Activated T-cell treated with anti-CD3 and anti-CD28 coated beads for 4 hours (primary cell): ENCODE results near the gene PANX3.
"Not testable (repeated sequence)": the region's sequence is repeated elsewhere in the genome, so short reads cannot be mapped to it uniquely, and the experiment has no call there.

Source experiments
- DNase-seq: peaks from one replicate; pipeline ENCODE4 v3.0.0-alpha.2; 2020

Gene PANX3, protein sequence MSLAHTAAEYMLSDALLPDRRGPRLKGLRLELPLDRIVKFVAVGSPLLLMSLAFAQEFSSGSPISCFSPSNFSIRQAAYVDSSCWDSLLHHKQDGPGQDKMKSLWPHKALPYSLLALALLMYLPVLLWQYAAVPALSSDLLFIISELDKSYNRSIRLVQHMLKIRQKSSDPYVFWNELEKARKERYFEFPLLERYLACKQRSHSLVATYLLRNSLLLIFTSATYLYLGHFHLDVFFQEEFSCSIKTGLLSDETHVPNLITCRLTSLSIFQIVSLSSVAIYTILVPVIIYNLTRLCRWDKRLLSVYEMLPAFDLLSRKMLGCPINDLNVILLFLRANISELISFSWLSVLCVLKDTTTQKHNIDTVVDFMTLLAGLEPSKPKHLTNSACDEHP

DNA sequence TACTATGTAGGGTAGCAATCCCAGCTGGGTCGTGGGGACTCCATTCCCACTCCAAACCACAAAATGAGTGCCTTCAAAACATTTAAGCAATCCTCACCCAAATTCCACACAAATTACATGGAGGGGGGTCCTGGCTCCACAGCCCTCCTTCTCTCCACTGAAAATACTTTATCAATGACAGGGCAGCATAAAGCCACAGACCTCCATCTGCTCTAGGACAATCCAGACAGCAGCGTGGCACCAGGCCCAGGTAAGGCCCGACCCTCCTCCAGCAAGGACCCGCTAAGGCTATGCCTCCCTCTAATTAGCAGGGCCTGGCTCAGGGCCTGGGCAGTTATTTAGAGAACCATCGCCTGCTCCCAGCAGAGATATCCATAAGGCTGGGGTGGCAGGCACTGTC lies at the start of gene PANX3:
Gene PANX3 (plus strand): TSS at position 365 of the 400 bp plus-strand sequence. CDS start 129 bp downstream, outside the sequence.
- no peak for DNase-seq

DNA sequence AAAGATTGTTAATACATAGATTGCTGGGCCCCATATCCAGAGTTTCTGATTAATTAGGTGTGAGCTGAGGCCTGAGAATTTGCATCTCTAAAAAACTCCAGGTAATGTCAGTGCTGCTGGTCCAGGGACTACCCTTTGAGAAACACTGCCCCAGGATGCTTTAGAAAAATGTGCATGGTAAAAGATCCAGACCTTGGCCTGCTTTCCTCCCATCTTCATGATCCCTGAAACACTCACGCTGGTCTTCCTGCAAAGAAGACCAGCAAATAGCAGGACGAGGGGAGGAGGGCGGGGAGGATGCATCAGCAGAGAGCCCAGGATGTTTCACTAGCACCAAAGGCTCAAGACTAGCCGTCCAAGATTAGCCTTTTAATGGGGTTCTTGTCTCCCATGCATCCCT lies 41.5 kb upstream of the PANX3 start, which contains the start of gene OR8A1:
Gene OR8A1 (plus strand): TSS at position 301 of the 400 bp plus-strand sequence. CDS start 123 bp downstream, outside the sequence.
- no peak for DNase-seq

DNA sequence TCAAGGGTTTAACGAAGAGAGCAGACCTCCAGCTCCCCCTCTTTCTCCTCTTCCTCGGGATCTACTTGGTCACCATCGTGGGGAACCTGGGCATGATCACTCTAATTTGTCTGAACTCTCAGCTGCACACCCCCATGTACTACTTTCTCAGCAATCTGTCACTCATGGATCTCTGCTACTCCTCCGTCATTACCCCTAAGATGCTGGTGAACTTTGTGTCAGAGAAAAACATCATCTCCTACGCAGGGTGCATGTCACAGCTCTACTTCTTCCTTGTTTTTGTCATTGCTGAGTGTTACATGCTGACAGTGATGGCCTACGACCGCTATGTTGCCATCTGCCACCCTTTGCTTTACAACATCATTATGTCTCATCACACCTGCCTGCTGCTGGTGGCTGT lies 41.1 kb upstream of the PANX3 start:
- DNase-seq = no peak

DNA sequence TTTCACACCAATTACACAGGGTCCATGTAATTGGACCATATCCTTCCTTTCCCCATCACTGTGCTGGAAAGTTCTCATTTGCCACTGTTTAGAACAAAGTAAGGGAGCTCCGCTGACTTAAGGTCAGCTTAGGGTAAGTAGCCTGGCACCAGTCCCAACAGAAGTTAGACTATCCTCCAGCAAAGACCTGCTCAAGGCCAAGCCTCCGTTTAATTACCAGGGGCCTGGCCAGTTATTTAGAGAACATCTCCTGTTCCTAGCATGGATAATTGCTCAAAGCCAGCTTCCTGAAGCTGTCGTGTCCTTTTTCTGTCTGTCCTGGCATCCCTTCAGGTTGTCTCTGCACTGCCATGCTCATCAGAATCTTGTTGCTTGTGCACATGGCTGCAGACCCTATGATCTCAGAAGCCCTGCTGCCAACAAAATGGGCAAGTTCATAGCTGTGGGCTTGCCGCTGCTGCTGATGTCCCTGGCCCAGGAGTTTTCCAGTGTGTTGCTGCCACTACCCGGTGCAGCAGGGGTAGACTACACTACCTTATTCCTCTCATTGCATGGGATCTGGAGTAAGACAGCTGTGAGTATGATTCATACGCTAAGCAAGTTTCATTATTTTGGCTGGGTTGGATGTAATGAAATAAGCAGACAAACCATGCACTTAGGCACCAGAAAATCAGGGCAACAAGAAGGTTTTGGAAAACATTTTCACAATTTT lies 33.4 kb upstream of the PANX3 start:
- DNase-seq = no peak

DNA sequence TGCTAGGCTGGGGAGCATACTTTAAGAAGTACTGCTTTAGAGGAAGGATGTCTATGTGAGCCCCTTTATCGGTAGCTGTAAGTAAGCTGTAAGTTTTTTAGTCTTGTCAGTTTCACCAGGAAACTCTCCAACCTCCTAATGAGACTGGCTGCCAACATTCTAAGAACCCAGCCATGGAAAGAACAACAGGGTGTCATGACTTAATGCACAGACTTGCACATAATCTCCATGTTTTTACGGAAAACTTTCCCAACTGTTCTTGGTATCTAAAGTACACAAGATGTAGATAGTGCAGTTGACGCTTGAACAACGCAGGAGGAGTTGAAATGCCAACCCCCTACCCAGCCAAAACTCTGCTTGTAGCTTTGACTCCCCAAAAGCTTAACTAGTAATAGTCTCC lies 32.5 kb upstream of the PANX3 start:
- no peak for DNase-seq

DNA sequence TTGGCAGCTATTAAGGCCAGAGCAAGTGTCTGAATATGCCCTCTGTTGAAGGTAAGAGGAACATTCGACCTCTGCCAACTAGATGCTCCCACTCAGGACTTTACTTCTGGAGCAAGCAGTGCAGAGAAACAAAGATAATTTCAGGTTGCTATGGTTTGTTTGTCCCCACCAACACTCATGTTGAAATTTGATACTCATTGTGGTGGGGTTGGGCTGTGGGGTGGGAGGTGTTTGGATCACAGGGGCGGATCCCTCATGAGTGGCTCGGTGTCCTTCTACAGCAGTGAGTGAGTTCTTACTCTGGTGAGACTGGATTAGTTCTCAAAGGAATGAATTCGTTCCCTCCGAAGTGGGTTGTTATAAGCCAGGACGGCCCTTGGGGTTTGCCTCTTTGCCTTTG lies 29.4 kb upstream of the PANX3 start:
- DNase-seq = no peak

DNA sequence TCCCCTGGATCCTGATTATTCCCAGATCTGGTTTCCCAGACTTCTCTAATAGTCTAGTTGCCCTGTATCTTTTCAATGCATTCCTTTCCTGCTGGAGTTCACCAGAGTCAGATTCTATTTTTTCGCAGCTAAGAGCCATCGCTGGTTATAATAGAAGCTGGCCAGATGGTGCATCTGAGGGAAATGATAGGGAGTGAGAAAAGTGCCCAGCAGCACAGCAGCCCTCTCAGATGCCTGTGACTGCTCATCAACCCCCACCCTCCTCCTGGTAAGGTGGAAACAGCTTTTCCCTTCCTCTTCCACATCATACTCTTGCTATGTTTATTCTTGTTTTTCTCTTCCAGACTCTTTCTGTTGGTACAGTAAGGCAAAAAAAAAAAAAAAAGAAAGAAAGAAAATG lies 28.7 kb upstream of the PANX3 start:
- DNase-seq = no peak

DNA sequence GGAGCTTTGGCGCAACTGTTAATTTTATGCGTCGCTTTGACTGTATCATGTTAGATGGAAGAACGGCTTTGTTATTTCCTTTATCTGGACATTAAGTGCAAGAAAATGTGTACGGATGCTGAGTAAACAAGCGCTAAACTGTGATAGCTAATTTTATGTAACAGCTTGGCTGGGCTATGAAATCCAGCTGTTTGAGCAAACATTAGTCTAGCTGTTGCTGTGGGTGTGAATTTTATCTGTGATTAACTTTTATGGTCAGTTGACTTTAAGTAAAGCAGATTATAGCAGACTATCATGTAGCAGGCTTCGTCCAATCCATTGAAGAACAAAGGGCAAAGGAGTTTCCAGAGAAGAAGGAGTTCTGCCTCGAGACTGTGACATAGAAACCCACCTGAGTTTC lies 27.4 kb upstream of the PANX3 start:
- no peak for DNase-seq

DNA sequence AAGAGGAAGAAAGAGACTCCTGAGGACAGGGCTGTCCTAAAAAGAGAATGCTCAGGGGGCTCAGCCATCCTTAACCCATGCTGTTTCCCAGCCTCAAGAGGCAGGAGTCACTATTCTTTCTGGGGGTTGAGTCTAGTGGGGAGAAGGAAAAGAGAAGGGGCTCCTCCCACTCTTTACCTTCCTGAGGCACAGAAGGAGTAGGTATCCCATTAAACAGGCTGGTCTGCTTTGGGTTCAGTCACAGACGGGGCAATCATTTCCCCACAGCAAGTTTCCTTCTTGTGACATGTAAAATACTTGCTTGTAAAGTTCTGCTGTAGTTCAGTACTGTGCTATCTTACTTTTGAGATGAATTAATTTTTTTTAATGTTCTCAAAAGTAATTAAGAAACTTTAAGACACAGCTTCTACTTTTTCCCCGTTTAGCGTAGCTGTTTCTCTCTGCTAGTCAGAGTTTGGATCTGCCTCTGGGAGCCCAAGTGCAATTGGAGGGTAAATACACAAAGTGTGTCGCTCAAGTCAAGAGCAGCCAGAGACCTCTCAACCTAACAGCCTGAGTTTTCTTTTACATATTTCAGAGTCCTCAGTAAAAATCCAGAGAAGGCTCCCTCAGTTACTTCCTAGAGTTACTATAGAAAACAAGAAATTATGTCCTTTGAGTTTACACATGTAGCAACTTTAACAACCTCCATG lies 26.4 kb upstream of the PANX3 start:
- DNase-seq = no peak

DNA sequence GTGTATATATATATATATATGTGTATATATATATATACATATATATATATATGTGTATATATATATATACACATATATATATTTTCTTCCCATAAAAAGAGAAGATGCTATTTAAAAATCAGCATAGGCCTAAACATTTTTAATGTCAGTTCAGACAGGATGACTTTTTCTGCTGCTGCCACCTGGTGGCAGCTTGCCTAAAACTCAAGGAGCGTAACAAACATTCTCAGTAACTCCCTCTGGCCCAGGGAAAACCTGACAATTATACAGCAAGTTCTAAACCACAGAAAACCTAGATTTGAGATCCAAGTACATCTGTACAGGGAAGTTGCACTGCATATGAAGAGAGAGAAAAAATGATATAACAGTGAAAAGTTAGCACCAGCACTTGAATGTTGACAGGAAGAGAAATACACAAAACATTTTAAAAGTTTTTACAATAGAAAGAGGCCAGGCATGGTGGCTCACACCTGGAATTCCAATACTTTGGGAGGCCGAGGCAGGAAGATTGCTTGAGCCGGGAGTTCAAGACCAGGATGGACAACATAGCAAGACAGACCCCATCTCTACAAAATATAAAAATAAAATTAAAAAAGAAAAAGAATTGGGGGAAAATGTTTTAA lies 24.9 kb upstream of the PANX3 start:
- peak; percentile 19 for DNase-seq

DNA sequence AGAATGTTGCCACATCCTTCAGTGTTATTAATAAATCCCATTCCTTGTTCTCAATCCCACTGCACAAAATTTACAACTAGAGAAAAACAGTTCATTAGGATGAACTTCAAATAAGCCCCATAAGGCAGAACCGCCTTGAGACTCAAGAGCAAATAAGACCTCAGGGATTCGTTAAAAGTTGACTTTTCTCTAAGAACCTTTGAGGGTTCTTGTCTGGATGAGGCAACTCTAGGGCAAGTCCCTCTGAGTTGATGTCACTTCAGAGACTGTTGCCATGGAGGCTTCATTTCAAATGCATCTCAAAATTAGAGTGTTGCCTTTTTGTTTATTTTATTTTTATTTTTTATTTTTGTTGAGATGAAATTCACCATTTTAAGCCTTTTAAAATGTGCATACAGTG lies 19.8 kb upstream of the PANX3 start:
- DNase-seq = no peak

DNA sequence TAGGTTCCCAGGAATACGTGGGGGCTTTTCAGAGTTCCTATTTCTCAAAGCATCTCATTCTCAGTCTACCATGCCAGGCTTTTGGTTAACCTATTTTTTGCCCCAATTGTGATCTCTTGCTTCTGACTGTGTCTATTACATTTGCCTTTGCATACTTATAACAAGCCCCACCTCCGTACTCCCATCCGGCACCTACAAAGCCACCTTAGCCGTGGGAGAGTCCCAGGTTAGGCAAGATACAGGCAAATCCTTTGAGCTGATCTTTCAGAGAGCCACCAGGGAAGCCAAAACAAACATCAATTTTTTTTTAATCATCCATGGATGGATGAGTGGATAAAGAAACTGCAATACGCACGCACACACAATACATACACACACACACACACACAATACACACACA lies 18.6 kb upstream of the PANX3 start:
- DNase-seq = no peak

DNA sequence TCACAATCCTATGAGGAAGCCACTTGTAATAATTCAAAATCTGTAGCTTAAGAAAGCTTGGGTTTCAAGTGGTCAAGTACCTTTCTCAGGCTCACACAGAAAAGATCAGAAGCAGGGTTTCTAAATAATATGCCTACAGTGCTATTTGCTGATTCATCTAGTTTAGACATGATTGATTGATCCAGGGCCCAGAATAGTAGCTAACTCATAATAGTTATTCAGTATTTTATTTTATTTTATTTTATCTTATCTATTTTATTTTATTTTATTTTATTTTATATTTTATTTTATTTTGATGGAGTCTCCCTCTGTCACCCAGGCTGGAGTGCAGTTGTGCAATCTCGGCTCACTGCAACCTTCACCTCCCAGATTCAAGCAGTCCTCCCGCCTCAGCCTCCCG lies 15.9 kb upstream of the PANX3 start:
- no peak for DNase-seq

DNA sequence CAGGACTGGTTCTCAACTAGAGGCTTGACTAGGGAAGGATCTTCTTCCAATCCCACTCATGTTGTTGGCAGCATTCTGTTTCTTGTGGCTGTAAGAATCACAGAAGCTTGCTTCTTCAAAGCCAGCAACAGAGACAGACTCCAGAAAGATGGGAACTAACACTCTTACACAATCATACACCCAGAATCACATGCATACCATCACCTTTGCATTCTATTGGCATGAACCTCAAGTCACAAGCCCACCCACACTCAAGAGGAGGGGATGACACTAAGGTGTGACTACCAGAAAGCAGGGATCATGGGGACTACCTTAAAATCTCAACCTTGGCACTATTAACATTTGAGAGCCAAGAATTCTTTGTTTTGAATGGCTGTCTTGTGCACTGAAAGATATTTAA lies 13.6 kb upstream of the PANX3 start:
- DNase-seq = no peak

DNA sequence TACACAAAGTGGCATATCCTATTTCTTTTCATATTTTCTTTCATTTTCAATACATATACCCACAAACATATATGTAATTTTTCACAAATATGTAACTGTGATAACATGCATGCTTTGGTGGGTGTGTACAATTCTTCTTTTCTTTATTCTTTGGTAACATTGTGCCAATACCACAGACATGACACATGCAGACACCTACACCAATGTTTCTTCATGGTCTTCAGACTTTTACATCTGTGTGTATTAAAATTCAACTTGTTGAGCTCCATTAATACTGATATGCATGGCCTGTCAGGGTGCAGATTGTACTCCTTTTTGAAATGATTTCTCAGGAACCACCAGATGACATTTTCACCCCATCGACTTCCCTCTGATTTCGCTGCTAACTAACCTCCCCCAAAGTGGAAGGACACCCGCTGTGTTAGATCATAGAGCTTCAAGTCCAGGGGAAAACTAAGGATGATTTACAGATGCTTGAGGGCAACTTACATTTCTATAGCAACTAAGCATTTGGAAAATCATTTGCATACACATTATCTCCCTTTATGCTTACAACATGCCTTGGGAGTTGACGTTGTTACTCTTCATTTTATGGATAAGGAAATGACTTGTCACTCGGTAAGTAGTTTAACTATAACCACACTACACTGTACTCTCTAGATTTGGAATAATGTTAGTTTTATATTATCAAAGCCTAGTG lies 10.5 kb upstream of the PANX3 start:
- no peak for DNase-seq

DNA sequence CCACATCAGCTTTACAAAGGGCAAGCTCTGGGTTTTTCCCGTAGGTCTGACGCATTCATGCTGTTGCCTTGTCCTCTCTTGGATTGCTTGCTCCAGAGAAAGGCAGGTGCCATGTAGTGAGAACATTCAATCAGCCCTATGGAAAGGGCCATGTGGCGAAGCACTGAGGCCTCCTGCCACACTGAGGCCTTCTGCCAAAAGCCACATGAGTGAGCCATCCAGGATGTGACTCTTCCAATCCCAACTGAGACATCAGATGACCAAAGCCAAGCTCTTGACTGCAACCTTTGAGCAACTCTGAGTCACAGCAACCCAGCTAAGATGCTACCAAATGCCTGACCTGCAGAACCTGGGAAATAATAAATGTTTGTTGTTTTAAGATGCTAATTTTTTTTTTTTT lies 9.0 kb upstream of the PANX3 start:
- no peak for DNase-seq

DNA sequence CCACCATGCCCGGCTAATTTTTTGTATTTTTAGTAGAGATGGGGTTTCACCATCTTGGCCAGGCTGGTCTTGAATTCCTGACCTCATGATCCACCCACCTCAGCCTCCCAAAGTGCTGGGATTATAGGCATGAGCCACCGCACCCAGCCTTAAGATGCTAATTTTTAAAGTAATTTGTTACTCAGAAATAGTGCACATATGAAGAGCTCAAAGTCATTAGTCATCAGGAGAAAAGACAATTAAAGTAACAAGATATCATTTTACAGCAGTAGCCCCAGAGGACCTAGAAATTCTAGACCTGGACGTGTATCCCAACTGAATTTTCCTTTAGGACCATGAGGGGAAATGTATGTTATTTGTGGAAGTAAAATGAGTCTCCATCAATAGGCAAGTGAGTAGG lies 8.5 kb upstream of the PANX3 start:
- DNase-seq = not testable (repeated sequence)

DNA sequence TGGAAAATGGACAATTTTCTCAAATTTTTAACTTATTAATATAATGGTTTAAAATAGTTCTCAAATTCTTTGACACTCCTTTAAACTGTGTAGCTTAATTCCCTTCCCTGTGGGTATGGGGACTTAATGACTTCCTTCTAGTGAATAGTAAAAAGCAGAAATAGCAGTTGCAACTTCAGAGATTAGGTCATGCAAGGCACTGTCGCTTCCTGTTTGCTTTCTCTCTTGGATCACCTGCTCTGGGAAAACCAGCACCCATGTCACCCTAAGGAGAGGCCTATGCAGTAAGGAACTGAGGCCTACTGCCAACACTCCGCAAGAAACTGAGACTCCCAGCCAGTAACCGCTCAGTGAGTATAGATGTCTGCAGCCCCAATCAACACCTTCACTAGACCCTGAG lies 5.5 kb upstream of the PANX3 start:
- DNase-seq = no peak

DNA sequence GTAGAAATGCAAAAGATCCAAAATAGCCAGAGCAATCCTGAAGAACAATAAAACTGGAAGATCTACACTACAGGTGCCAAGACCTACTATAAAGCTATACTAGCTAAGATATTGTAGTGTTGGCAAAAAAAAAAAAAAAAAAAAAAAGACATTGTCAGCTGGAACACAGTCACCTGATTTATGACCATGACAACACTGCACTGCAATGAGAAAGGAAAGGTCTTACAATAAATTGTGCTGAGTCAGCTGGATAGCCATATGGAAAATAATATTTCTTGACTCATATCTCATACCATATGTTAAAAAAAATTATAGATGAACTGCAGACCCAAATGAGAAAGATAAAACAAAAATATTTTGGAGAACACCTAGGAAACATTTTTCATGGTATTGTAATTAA lies 3.1 kb upstream of the PANX3 start:
- no peak for DNase-seq

DNA sequence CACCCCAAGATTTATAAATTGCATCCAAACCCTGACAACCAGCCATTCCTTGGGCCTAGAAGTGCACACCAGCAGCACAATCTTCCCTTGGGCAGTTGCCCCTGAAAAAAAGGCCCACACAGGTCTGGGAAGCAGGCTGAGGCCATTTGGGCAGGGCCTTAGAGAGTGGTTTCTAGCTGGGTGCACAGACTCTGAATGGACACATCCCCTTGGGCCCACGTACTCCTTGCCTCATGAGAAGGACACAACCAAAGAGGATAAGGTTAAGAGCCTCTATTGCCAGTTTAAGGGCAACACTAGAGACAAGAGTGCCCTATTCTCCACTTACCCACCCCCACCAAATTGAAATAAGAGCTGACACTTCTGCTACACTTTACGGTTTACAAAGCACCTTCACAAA lies 933 bp upstream of the PANX3 start:
- no peak for DNase-seq

DNA sequence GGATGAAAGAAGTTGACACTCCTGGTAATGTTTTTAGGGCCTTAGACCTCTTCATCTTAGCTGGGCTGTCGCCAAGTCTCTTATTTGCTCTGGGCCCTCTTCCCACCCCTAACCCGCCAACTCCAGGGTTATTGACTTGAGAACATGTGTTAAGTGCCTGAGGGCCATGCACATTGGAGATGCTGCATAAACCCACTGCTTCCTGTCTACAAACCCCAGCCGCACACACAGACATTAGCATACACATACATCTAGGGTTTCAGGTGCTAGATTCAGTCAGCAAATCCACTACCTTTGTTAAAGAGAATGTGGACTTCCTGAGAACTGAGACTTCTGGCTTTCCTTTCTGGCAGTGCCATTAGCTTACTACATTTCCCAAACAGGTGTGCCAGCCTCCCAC lies 817 bp downstream of the PANX3 start:
- DNase-seq = no peak

DNA sequence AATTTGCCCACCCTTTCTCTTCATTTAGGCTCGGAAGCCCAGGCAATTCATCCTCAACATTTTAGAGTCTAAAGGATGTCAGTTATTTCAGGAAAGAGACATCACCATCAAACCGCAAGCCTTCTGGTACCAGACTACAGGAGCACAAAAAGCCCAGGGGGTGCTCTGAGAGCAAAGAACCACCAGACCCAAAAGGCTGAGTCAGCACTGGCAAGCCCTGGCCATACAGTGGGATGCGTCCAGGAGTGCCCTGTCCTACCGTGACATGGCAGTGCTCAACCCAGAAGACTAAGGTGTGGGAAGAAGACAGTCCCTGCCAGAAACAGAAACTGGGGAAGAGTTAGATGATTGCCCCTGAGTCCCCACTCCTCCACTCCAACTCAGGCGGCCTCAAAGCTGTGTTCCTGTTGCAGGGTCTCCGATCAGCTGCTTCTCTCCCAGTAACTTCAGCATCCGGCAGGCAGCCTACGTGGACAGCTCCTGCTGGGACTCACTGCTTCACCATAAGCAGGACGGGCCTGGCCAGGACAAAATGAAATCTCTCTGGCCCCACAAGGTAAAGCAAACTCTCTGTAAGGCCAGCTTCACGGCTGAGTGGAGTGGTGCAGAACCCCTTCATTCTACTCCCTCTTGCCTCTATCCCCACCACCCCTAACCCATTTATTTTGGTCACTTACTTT lies 1.5 kb downstream of the PANX3 start:
- DNase-seq = no peak
